ENCODE data around the gene MRPL40.

MRPL40 gene

DNA sequence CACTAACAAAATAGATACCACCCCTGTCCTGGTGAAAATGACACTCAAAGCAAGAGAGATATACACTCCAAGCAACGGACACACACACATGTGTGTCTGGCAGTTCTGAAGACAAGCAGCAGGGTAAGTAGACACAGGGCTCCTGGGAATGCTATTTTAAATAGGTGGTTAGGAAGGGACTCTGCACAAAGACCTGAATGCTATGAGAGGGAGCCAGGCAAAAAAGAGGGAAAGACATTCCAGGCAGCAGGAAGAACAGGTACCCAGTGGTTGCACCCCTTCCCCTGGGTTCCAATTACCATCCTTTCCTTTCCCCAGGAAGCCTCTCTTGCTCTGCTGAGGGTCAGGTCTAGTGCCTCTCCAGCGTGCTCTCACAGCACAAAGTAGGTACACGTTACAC is 43.7 kb downstream of the MRPL40 start:
- H3K4me3 Mint-ChIP-seq: no peak overlapping the region
- no peak for DNase-seq
- no peak overlapping the region for H3K27ac Mint-ChIP-seq
- H3K4me1 Mint-ChIP-seq: peaks cover 30% of the 10 kb centered on the region
- H3K9me3 Mint-ChIP-seq: no peaks in the 10 kb centered on the region
- H3K36me3 Mint-ChIP-seq (ENCODE audit: low read depth): peaks cover 22% of the 10 kb centered on the region
- TF ChIP-seq CTCF (IDR thresholded peaks at IDR 0.05): no peak
- H3K27me3 Mint-ChIP-seq (ENCODE audit: low read depth, poor library complexity): peaks cover 3% of the 10 kb centered on the region

GRCh38 chr22:19477321-19478044 is 45.1 kb downstream of the MRPL40 start:
- peaks cover 10% of the 10 kb centered on the region for H3K36me3 Mint-ChIP-seq (ENCODE audit: low read depth)

DNA sequence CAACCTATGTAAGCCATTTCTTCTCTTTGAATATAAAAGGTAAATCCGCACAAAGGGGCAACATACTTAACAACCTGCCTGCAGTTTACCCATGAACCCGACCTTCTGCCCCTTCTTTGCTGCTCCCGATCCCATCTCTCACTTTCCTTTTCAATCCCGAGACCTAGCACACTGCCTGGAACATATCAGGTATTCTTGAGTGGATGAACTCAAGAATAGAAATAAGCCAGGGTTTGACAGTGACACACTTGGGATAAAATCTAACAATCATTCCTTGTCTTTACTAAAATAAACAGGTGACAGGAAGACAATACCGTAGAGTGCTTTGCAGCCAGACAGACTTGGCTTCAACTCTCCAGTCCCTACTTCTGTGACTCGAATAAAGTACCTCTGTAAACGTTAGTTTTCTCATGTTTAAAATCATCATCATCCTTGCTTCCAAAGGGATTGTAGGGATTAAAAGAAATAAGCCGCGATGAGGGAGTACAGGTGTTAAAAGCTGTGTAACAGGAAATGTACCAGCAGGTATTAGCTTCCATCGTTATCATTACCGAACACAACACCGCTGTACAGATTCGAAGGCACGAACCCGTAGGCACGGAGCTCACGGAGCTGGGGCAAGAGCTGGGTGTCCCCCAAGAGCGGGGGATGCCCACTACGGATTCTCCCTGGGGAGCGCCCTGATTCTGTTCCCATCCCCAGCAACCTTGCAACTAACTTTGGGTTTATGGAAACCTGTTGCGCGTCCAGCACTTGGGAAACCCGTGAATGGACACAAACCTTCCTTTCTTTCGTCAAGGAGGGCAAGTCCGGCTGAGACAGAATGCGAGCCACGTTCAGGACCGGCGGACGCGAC is 45.9 kb downstream of the MRPL40 start:
- Mint-ChIP-seq H3K4me3 (peak overlapping the region; percentile 99), H3K36me3 (ENCODE audit: low read depth) (peaks cover 9% of the 10 kb centered on the region), H3K9me3 (no peaks in the 10 kb centered on the region), H3K27ac (peak overlapping the region; percentile 24), H3K4me1 (peaks cover 31% of the 10 kb centered on the region), H3K27me3 (ENCODE audit: low read depth, poor library complexity) (peaks cover 3% of the 10 kb centered on the region)
- no peak for TF ChIP-seq CTCF (IDR thresholded peaks at IDR 0.05)
- DNase-seq: no peak

More at GRCh38 chr22:19477321-19478044, 45.1 kb downstream of the MRPL40 start:
- DNase-seq: no peak
- Mint-ChIP-seq H3K27ac (no peak overlapping the region), H3K4me1 (peaks cover 31% of the 10 kb centered on the region), H3K9me3 (no peaks in the 10 kb centered on the region), H3K4me3 (peak overlapping the region; percentile 99), H3K27me3 (ENCODE audit: low read depth, poor library complexity) (peaks cover 3% of the 10 kb centered on the region)
- no peak for TF ChIP-seq CTCF (IDR thresholded peaks at IDR 0.05)

- peak; percentile 86 for DNase-seq
- Mint-ChIP-seq H3K4me1 (peaks cover 31% of the 10 kb centered on the region), H3K27me3 (ENCODE audit: low read depth, poor library complexity) (peaks cover 3% of the 10 kb centered on the region), H3K4me3 (peak within 1 kb of the TSS; percentile 99), H3K9me3 (no peaks in the 10 kb centered on the region), H3K36me3 (ENCODE audit: low read depth) (peaks cover 8% of the 10 kb centered on the region), H3K27ac (peak within 1 kb of the TSS; percentile 100)
- TF ChIP-seq CTCF (IDR thresholded peaks at IDR 0.05): no peak
Measured at GRCh38 chr22:19478901-19479354, 46.6 kb downstream of the MRPL40 start, which contains the start of gene UFD1. UFD1 (minus strand) TSS chr22:19479193; CDS start chr22:19479085, 108 bp downstream.

GRCh38 chr22:19479355-19480172 is 47.2 kb downstream of the MRPL40 start, which contains the start of gene CDC45:
CDC45 (plus strand) TSS chr22:19479920; CDS start chr22:19479969, 49 bp downstream.
- Mint-ChIP-seq H3K27ac (peak within 1 kb of the TSS; percentile 100), H3K27me3 (ENCODE audit: low read depth, poor library complexity) (peaks cover 3% of the 10 kb centered on the region), H3K9me3 (no peaks in the 10 kb centered on the region), H3K4me1 (peaks cover 31% of the 10 kb centered on the region), H3K36me3 (ENCODE audit: low read depth) (peaks cover 6% of the 10 kb centered on the region), H3K4me3 (peak within 1 kb of the TSS; percentile 99)
- DNase-seq: peak; percentile 90
- no peak for TF ChIP-seq CTCF (IDR thresholded peaks at IDR 0.05)

Data from nephron progenitor cell (in vitro differentiated cells).